ENCODE measurements around the gene WHAMM. TPM values are rescaled to one million over a fixed set of nuclear protein-coding genes. Genes with fewer than 3 reads are reported as not detected.
"Not testable (repeated sequence)": the region's sequence is repeated elsewhere in the genome, so short reads cannot be mapped to it uniquely, and the experiment has no call there.

WHAMM gene
- total and polyA plus RNA-seq, 2 of the 4 experiments (the other 2 are of a cell fraction) = 1.4 to 4.1 TPM

DNA sequence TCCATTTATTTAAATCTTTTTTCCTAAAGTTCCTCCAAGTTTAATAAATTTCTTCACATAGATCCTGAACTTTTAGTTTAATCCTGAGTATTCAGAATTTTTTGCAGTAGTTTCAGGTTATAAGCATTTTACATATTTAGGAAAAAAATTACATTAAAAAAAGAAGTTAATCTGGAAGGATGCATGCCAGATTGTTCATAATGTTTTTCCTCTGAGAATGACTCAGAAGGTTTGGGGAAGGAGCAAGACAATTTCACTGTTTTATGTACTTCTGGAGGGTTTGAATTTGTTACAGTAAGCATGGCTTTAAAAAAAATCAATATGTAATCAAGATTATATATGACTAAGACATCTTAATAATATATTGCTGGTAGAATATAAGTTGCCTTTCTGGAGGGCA, 12.4 kb downstream of the WHAMM start:
- H3K27ac ChIP-seq (ENCODE audit: insufficient read depth, low read length); ATAC-seq (ENCODE audit: low read depth); H2AFZ ChIP-seq (replicated peaks; ENCODE audit: low read length, poor library complexity); dilution Hi-C loops (cut with HindIII; ENCODE audit: low sequenced_read_pairs, unreplicated experiment); H3K9ac ChIP-seq (ENCODE audit: low read depth, low read length); H2BK120ac ChIP-seq (ENCODE audit: low read depth, low read length); H4K5ac ChIP-seq (ENCODE audit: low read depth, low read length); H3K27me3 ChIP-seq (ENCODE audit: control insufficient read depth, insufficient read depth, low read length); H2BK20ac ChIP-seq (ENCODE audit: low read depth, low read length); H4K20me1 ChIP-seq (ENCODE audit: insufficient read depth, low read length); H3K4me3 ChIP-seq (ENCODE audit: insufficient read depth, low read depth, low read length); H3K18ac ChIP-seq (ENCODE audit: low read depth, low read length); H3K9me1 ChIP-seq (ENCODE audit: insufficient read depth, low read length); CTCF ChIA-PET; H3K14ac ChIP-seq (replicated peaks; ENCODE audit: low read depth, low read length); H3K56ac ChIP-seq (ENCODE audit: extremely low read depth, insufficient read depth, low read length); H4K8ac ChIP-seq (ENCODE audit: low read depth in 2 of 2, low read length in 2 of 2); H3K4ac ChIP-seq (ENCODE audit: low read depth, low read length); H3K4me1 ChIP-seq (ENCODE audit: control insufficient read depth, insufficient read depth, low read length); H2AK5ac ChIP-seq (ENCODE audit: low read depth, low read length); H3K4me2 ChIP-seq (ENCODE audit: low read depth, low read length); H3K9me3 ChIP-seq (ENCODE audit: control insufficient read depth, insufficient read depth, low read length); H3K79me1 ChIP-seq (ENCODE audit: low read depth in 1 of 2, low read length in 2 of 2); H3K23ac ChIP-seq (ENCODE audit: low read depth, low read length); H4K91ac ChIP-seq (ENCODE audit: insufficient read depth, low read depth, low read length); POLR2A ChIA-PET (ENCODE audit: unreplicated experiment); H2BK15ac ChIP-seq (ENCODE audit: low read depth, low read length); BruUV-seq (replicated peaks); H2AK9ac ChIP-seq (replicated peaks; ENCODE audit: low read depth, low read length, poor library complexity); H2BK5ac ChIP-seq (ENCODE audit: low read depth, low read length, poor library complexity, severe bottlenecking); intact Hi-C loops (cut with micrococcal nuclease): not testable (repeated sequence)
- in situ Hi-C loops (cut with MboI; ENCODE audit: low sequenced_read_pairs) = loop anchor here (10.0 kb wide), 1 partner anchor 287 kb away; no protein-coding TSS in a partner anchor
- peak; percentile 52 for DNase-seq
- H3K36me3 ChIP-seq (ENCODE audit: control insufficient read depth, insufficient read depth, low read length) = peaks cover 42% of the 10 kb centered on the region
